K562 (cell line): ENCODE data around the gene CLDN10. TPM values are rescaled to one million over a fixed set of nuclear protein-coding genes. Genes with fewer than 3 reads are reported as not detected.

Experiments used
- ATAC-seq: fragments of 200-7000 bp; cut with Tn5 transposase; 3 replicates; pipeline ENCODE4 v1.9.1; 2020; ENCODE audit warnings: moderate library complexity
- BruUV-seq: library from RNA; stranded (reverse); fragments of 400-500 nt; replicated peaks from 2 replicates; lab custom pipeline; 2021; lab: Mats Ljungman, UMichigan
- CTCF ChIA-PET: fragments of 300-600 bp; formaldehyde crosslinking; extraction: SDS; loops from one replicate; lab custom pipeline; 2021; ENCODE audit warnings: low intra/inter-chr PET ratio; lab: Yijun Ruan, JAX
- POLR2A ChIA-PET: fragments of 300-600, 350-650 bp; sonication (Branson Sonifier 250); formaldehyde crosslinking; extraction: SDS; loops from one replicate; lab custom pipeline; 2021; ENCODE audit warnings: antibody characterized with exemption, inconsistent platforms; lab: Yijun Ruan, JAX
- DNase-seq, 4 experiments: peaks; one replicate each; pipeline versions ENCODE4 v3.0.0 to v3.0.0-alpha.2; 2011 to 2018; ENCODE audit warnings: low spot score in 3 of 4, mixed read lengths in 3 of 4; ENCODE audit errors: extremely low read depth in 1 of 4
- FAIRE-seq: peaks from 2 replicates; lab custom pipeline; 2011; peaks lifted over from hg19 to GRCh38; lab: Jason Lieb, UNC
- H2AFZ ChIP-seq: 2 replicates; pipeline ENCODE4 v1.6.0; 2011; ENCODE audit warnings: low read depth, low read length, control low read depth, inconsistent platforms
- H3K27ac ChIP-seq: fragments of 200-600 bp; 3 replicates; pipeline ENCODE4 v1.8.0; 2011; ENCODE audit warnings: low read depth, mild to moderate bottlenecking, control low read depth, inconsistent platforms, low read length, moderate library complexity, mixed read lengths; ENCODE audit errors: extremely low read depth
- H3K27me3 ChIP-seq, 2 experiments: fragments of 300-600 bp in 1 of 2; 2 replicates in 1 of 2; 3 replicates in 1 of 2; pipeline versions ENCODE4 v1.6.0 to v1.8.0; 2011; ENCODE audit warnings: inconsistent platforms in 2 of 2, low read length in 2 of 2, mild to moderate bottlenecking in 1 of 2, mixed read lengths in 1 of 2, moderate library complexity in 1 of 2; ENCODE audit not compliant: control insufficient read depth in 2 of 2, insufficient read depth in 2 of 2
- H3K36me3 ChIP-seq: fragments of 300-600 bp; 3 replicates; pipeline ENCODE4 v1.8.0; 2011; ENCODE audit warnings: mild to moderate bottlenecking, low read length, inconsistent platforms; ENCODE audit not compliant: control insufficient read depth, insufficient read depth
- H3K4me1 ChIP-seq, 2 experiments: fragments of 200-600 bp in 1 of 2; replicated peaks in 1 of 2; 2 replicates in 1 of 2; 3 replicates in 1 of 2; pipeline versions ENCODE4 v1.5.1 to v1.8.0; 2011; ENCODE audit warnings: inconsistent platforms in 2 of 2, low read length in 2 of 2, mild to moderate bottlenecking in 1 of 2, mixed read lengths in 1 of 2, moderate library complexity in 1 of 2; ENCODE audit not compliant: control insufficient read depth in 2 of 2, insufficient read depth in 2 of 2
- H3K4me2 ChIP-seq: 2 replicates; pipeline ENCODE4 v1.6.1; 2011; ENCODE audit warnings: low read length, control low read depth, inconsistent platforms, mixed read lengths; ENCODE audit not compliant: insufficient read depth
- H3K4me3 ChIP-seq: fragments of 200-600 bp; sonication (generic), shearing (Covaris generic); 2 replicates; pipeline ENCODE4 v1.5.1; 2016; ENCODE audit warnings: control low read depth, inconsistent platforms
- H3K79me2 ChIP-seq: fragments of 200-600 bp; 3 replicates; pipeline ENCODE4 v1.8.0; 2011; ENCODE audit warnings: low read length, inconsistent platforms; ENCODE audit not compliant: control insufficient read depth, insufficient read depth
- H3K9ac ChIP-seq, 2 experiments: 2 replicates each; pipeline versions ENCODE4 v1.6.0 to v1.6.1; 2011; ENCODE audit warnings: low read depth in 2 of 2, low read length in 2 of 2, control low read depth in 1 of 2, inconsistent platforms in 1 of 2, mild to moderate bottlenecking in 1 of 2, mixed read lengths in 1 of 2; ENCODE audit not compliant: insufficient read depth in 1 of 2
- H3K9me1 ChIP-seq: one replicate; pipeline ENCODE4 v1.6.0; 2011; ENCODE audit warnings: inconsistent platforms, mild to moderate bottlenecking, low read length, moderate library complexity; ENCODE audit not compliant: control insufficient read depth, insufficient read depth
- H3K9me3 ChIP-seq: replicated peaks from 2 replicates; pipeline ENCODE4 v1.5.1; 2011; ENCODE audit warnings: low read depth, low read length, inconsistent platforms; ENCODE audit not compliant: control insufficient read depth, insufficient read depth
- H4K20me1 ChIP-seq: replicated peaks from 2 replicates; pipeline ENCODE4 v1.6.1; 2011; ENCODE audit warnings: low read length, inconsistent platforms, mixed read lengths; ENCODE audit not compliant: control insufficient read depth, insufficient read depth
- CHD4 ChIP-seq: fragments of 200-600 bp; sonication (generic); IDR thresholded peaks from 3 replicates; pipeline ENCODE4 v1.6.1; 2012; ENCODE audit warnings: low read depth, mild to moderate bottlenecking, mixed read lengths, low read length, inconsistent platforms; ENCODE audit not compliant: insufficient read depth, insufficient replicate concordance, poor library complexity, severe bottlenecking
- KLF13 ChIP-seq: fragments of 450-650 bp; IDR thresholded peaks from 2 replicates; pipeline ENCODE4 v1.6.1; 2016; ENCODE audit warnings: missing genetic modification characterization, low read depth, mild to moderate bottlenecking, missing compliant biosample characterization, moderate library complexity, borderline replicate concordance
- NUFIP1 ChIP-seq: fragments of 450-650 bp; IDR thresholded peaks from 2 replicates; pipeline ENCODE4 v1.6.1; 2018; ENCODE audit not compliant: partially characterized antibody
- PCBP1 ChIP-seq: fragments of 200-400 bp; formaldehyde crosslinking; IDR thresholded peaks from 2 replicates; pipeline ENCODE4 v1.6.1; 2018; ENCODE audit warnings: mild to moderate bottlenecking, low read depth, low read length; ENCODE audit not compliant: poor library complexity, severe bottlenecking
- POLR3A ChIP-seq: IDR thresholded peaks from 2 replicates; pipeline ENCODE4 v1.6.1; 2011; ENCODE audit warnings: borderline replicate concordance, mild to moderate bottlenecking, moderate library complexity; ENCODE audit not compliant: insufficient read length, insufficient read depth; ENCODE audit errors: extremely low read depth
- WGBS: fragments of 100-300 bp; shearing (Covaris generic); methylation state at CpG from one replicate; pipeline ENCODE4 v1.1.6; 2016; ENCODE audit warnings: low coverage, mixed read lengths; ENCODE audit not compliant: insufficient coverage; ENCODE audit errors: missing lambda C conversion rate; 5-methylcytosine and 5-hydroxymethylcytosine counted together
- in situ Hi-C: fragments of 300-500 bp; cut with MboI; formaldehyde crosslinking; loops from 4 replicates; pipeline ENCODE4 v1.15.0; 2018; ENCODE audit warnings: inconsistent platforms, mixed read lengths
- intact Hi-C: fragments of 100-400 bp; cut with micrococcal nuclease; formaldehyde crosslinking; loops from 2 replicates; pipeline ENCODE4 v1.14.2; 2022
- polyA plus RNA-seq, 8 experiments: library from polyadenylated mRNA; depleted of rRNA in 4 of 8; stranded (reverse) in 5 of 8; unstranded in 3 of 8; fragments of >200 nt; fragmentation: Nextera tagmentation in 2 of 8; fragmentation: Illumina TruSeq in 1 of 8; extraction: Ambion mirVana in 2 of 8; extraction: Trizol in 1 of 8; gene quantifications; 2 replicates each; pipeline versions ENCODE4 v1.2.1 to v1.2.3, GENCODE V29; 2011 to 2014; ENCODE audit warnings: inconsistent platforms in 1 of 8, missing spikeins in 1 of 8
- total RNA-seq, 7 experiments: library from RNA; depleted of rRNA in 6 of 7; stranded (reverse); fragments of >200 nt in 6 of 7; fragmentation: Illumina TruSeq in 2 of 7; extraction: Trizol in 2 of 7; gene quantifications; 2 replicates each; pipeline versions ENCODE4 v1.2.1 to v1.2.3, GENCODE V29; 2011 to 2021; ENCODE audit warnings: low replicate concordance in 1 of 7
- TF ChIP-seq, protein P1 (sequence below), 2 experiments: IDR thresholded peaks; 2 replicates each; pipeline ENCODE4 v1.6.1; 2012; ENCODE audit warnings: improper control_type of control experiment in 2 of 2, low read depth in 2 of 2, low read length in 2 of 2, borderline replicate concordance in 1 of 2

CLDN10 gene
- total and polyA plus RNA-seq, 9 of the 15 experiments (the other 6 are each of a cell fraction or from before 2014, with no cell fraction given): not detected

DNA sequence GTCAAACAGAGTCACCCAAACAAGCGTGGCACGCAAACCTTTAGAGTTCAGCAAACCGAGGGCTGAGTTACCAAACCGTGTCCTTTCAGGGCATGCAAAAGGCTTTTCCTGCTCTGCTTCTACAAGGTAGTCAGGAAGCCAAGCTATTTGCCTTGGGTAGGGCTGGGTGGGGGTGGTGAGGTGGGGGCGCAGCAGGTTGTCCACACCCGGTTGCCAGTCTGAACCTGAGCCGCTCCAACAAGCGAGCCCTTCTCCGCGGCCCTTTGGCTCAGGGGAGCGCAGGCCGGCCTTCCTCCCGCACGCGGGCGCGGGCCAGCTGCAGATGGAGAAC lies 347 bp upstream of the CLDN10 start:
- Histone ChIP-seq H3K4me1 (peaks cover 0 to 7% of the 10 kb centered on the region in 2 experiments; a peak in 2 of 5 replicates), H3K36me3 (no peaks in the 10 kb centered on the region), H3K9me1 (no peaks in the 10 kb centered on the region), H3K27ac (no peak overlapping the region), H3K79me2 (no peaks in the 10 kb centered on the region), H3K27me3 (peaks cover 18 to 28% of the 10 kb centered on the region in 2 experiments; a peak in 4 of 5 replicates), H4K20me1 (no peaks in the 10 kb centered on the region), H3K4me2 (no peak overlapping the region), H3K9me3 (no peaks in the 10 kb centered on the region), H2AFZ (no peak overlapping the region), H3K4me3 (no peak overlapping the region), H3K9ac (no peak overlapping the region)
- FAIRE-seq (no peak), DNase-seq (no peak), ATAC-seq (no peak)
- WGBS: 74% methylated on average over 8 of the region's 17 CpGs
- CTCF ChIA-PET: no interaction called here
- no TSS peak for BruUV-seq
- intact Hi-C loops: loop anchor here (10.0 kb wide), 1 partner anchor 57 kb away; no protein-coding TSS in a partner anchor
- in situ Hi-C loops: no loop called here
- no peak for TF ChIP-seq NUFIP1
- TF ChIP-seq, protein P1, sequence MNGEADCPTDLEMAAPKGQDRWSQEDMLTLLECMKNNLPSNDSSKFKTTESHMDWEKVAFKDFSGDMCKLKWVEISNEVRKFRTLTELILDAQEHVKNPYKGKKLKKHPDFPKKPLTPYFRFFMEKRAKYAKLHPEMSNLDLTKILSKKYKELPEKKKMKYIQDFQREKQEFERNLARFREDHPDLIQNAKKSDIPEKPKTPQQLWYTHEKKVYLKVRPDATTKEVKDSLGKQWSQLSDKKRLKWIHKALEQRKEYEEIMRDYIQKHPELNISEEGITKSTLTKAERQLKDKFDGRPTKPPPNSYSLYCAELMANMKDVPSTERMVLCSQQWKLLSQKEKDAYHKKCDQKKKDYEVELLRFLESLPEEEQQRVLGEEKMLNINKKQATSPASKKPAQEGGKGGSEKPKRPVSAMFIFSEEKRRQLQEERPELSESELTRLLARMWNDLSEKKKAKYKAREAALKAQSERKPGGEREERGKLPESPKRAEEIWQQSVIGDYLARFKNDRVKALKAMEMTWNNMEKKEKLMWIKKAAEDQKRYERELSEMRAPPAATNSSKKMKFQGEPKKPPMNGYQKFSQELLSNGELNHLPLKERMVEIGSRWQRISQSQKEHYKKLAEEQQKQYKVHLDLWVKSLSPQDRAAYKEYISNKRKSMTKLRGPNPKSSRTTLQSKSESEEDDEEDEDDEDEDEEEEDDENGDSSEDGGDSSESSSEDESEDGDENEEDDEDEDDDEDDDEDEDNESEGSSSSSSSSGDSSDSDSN (IDR thresholded peaks at IDR 0.05; ENCODE audit: borderline replicate concordance in 1 of 2, low read depth in 2 of 2, low read length in 2 of 2): no peak
- no peak for TF ChIP-seq POLR3A
- TF ChIP-seq KLF13 (tag): no peak
- no peak for TF ChIP-seq CHD4
- TF ChIP-seq PCBP1: no peak
- POLR2A ChIA-PET: no interaction called here
